ENCODE measurements around the gene HOXD1.

Gene HOXD1

GRCh38 chr2:176234156-176234555 is 45.7 kb downstream of the HOXD1 start:
- Mint-ChIP-seq H3K27ac (peak overlapping the region; percentile 24 to 55 (median 46)), H3K9me3 (no peaks in the 10 kb centered on the region), H3K36me3 (ENCODE audit: low read depth) (no peaks in the 10 kb centered on the region), H3K4me3 (no peak overlapping the region), H3K27me3 (ENCODE audit: low read depth) (peaks cover 6% of the 10 kb centered on the region), H3K4me1 (peaks cover 12% of the 10 kb centered on the region)
- TF ChIP-seq CTCF (IDR thresholded peaks at IDR 0.05; ENCODE audit: unreplicated experiment in 3 of 3): no peak

- no peak for TF ChIP-seq CTCF (IDR thresholded peaks at IDR 0.05; ENCODE audit: unreplicated experiment in 3 of 3)
Measured at GRCh38 chr2:176234940-176235339, 46.5 kb downstream of the HOXD1 start.

GRCh38 chr2:176237456-176237855 is 49.0 kb downstream of the HOXD1 start:
- H3K4me3 Mint-ChIP-seq: no peak overlapping the region
- no peak for TF ChIP-seq CTCF (IDR thresholded peaks at IDR 0.05; ENCODE audit: unreplicated experiment in 3 of 3)
- no peaks in the 10 kb centered on the region for H3K9me3 Mint-ChIP-seq
- H3K36me3 Mint-ChIP-seq (ENCODE audit: low read depth): no peaks in the 10 kb centered on the region
- H3K27me3 Mint-ChIP-seq (ENCODE audit: low read depth): no peaks in the 10 kb centered on the region
- peaks cover 26% of the 10 kb centered on the region for H3K4me1 Mint-ChIP-seq
- no peak overlapping the region for H3K27ac Mint-ChIP-seq

More at GRCh38 chr2:176234940-176235339, 46.5 kb downstream of the HOXD1 start:
- H3K4me3 Mint-ChIP-seq: no peak overlapping the region
- no peaks in the 10 kb centered on the region for H3K36me3 Mint-ChIP-seq (ENCODE audit: low read depth)
- H3K4me1 Mint-ChIP-seq: peaks cover 19% of the 10 kb centered on the region
- no peaks in the 10 kb centered on the region for H3K9me3 Mint-ChIP-seq
- H3K27ac Mint-ChIP-seq: peak overlapping the region in 2 of 3 experiments; percentile 48 to 55
- H3K27me3 Mint-ChIP-seq (ENCODE audit: low read depth): no peaks in the 10 kb centered on the region

- Mint-ChIP-seq H3K4me3 (no peak overlapping the region), H3K27me3 (ENCODE audit: low read depth) (no peaks in the 10 kb centered on the region), H3K27ac (no peak overlapping the region), H3K4me1 (peaks cover 22% of the 10 kb centered on the region), H3K36me3 (ENCODE audit: low read depth) (no peaks in the 10 kb centered on the region), H3K9me3 (no peaks in the 10 kb centered on the region)
- TF ChIP-seq CTCF (IDR thresholded peaks at IDR 0.05; ENCODE audit: unreplicated experiment in 3 of 3): no peak
Measured at GRCh38 chr2:176239031-176239430, 50.6 kb downstream of the HOXD1 start.

GRCh38 chr2:176240301-176240700 is 51.8 kb downstream of the HOXD1 start:
- H3K4me1 Mint-ChIP-seq: peaks cover 18% of the 10 kb centered on the region
- no peaks in the 10 kb centered on the region for H3K27me3 Mint-ChIP-seq (ENCODE audit: low read depth)
- no peak for TF ChIP-seq CTCF (IDR thresholded peaks at IDR 0.05; ENCODE audit: unreplicated experiment in 3 of 3)
- H3K27ac Mint-ChIP-seq: no peak overlapping the region
- no peak overlapping the region for H3K4me3 Mint-ChIP-seq
- H3K36me3 Mint-ChIP-seq (ENCODE audit: low read depth): no peaks in the 10 kb centered on the region
- no peaks in the 10 kb centered on the region for H3K9me3 Mint-ChIP-seq
